GM19193 (cell line): ENCODE results near the gene MYO15A.

Experiments used
- POLR2A ChIP-seq: IDR thresholded peaks from 4 replicates; pipeline ENCODE4 v1.6.1; 2011; ENCODE audit not compliant: insufficient read depth, insufficient read length; ENCODE audit errors: extremely low read depth

Gene MYO15A

DNA sequence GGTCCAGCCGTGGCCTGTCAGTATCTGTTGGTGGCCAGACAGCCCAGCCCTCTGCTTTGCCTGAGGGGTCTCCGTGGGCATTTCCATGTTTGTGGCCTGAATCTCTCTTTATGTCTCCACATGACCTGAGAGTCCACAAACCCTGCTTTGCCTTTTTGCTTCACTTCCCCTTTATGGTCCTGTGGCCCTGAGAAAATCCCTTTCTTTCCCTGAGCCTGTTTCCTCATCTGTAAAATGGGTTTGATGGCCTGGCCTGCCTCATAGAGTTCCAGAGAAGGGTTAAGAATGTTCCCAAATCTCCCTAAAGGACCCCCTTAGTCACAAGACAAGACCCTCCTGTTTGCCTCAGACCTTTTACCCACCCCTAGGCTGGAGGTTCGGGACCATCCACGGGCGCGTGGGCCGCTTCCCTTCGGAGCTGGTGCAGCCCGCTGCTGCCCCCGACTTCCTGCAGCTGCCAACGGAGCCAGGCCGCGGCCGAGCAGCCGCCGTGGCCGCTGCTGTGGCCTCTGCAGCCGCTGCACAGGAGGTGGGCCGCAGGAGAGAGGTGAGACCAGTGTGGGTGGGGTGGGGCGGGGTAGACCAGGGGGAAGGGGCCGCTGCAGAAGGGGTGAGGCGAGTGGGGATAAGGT is 48.9 kb downstream of the MYO15A start:
- no peak for TF ChIP-seq POLR2A

DNA sequence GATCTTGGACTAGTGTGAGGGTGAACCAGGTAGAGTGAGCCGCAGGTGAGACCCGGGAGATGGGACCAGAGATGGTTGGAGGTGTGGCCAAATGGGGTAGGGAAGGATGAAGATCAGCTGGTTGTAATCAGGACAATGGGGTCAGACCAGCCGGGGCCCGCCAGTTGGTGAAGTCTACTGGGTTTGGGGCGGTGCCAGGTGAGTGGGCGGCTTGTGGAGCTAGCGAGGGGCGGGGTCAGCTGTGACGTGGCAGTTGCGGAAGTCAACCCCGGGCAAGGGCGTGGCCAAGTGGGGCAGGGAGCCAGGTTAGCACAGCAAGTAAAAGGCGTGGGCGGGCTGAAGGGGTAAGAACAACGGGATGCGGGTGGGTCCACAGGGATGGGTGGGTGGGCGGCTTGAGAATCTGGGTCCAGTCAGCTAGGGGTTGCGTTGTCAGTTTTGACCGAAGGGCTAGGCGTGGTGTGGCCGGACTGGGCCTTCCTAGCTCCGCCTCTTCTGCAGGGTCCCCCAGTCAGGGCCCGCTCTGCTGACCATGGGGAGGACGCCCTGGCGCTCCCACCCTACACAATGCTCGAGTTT is 49.6 kb downstream of the MYO15A start:
- peak; percentile 24 for TF ChIP-seq POLR2A

DNA sequence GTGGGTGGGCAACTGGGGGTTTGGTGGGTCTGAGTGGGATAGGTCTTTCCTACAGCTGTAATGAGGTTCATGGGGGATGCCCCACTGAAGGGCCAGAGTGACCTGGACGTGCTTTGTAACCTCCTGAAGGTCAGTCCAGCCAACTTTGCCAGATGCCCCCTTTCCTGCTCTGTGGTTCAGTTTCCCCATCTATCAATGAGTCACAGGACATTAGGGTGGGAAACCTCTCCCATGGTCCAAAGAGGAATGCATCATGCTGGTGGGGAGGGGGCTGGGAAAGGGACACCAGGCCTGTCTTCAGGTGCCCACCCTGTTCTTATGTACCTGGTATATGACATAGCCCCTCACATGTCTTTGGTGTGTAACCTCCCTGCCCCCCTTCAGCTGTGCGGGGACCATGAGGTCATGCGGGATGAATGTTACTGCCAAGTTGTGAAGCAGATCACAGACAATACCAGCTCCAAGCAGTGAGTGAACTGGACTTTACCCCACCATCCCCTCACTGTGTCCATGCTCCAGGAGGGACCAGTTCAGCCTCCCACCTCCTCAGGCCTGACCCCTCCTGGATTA is 51.1 kb downstream of the MYO15A start:
- TF ChIP-seq POLR2A = no peak

DNA sequence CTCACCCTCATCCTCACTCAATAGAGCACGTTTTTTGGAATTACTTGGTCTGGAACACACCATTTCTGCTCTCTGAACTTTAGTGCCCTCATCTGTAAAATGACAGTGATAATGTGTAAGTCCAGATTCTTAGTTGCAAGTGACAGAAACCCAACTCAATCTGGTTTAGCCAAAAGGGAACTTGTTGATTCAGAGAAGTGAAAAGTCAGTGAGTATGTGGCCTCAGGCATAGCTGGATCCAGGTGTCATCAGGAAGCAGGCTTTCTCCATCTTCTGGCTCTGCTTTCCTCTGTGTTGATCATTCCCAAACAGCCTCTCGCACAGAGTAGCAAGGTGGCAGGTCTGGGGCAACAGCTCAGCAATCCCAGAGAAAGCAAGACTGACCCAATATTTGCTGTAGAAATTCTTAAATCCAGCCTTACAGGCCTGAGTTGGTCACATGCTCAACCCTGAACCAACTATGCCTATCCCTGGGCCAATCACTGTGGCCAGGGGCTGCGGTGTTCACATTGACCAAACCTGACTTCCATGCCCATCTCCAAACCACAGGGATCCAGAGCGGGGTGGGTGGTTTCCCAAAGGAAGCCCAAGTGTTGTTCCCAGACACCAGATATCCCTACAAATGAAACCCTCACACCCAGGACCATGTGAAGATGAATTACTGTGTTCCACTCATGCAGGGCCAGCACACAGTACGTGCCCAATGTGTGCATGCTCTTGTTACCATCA is 51.7 kb downstream of the MYO15A start:
- TF ChIP-seq POLR2A = no peak

DNA sequence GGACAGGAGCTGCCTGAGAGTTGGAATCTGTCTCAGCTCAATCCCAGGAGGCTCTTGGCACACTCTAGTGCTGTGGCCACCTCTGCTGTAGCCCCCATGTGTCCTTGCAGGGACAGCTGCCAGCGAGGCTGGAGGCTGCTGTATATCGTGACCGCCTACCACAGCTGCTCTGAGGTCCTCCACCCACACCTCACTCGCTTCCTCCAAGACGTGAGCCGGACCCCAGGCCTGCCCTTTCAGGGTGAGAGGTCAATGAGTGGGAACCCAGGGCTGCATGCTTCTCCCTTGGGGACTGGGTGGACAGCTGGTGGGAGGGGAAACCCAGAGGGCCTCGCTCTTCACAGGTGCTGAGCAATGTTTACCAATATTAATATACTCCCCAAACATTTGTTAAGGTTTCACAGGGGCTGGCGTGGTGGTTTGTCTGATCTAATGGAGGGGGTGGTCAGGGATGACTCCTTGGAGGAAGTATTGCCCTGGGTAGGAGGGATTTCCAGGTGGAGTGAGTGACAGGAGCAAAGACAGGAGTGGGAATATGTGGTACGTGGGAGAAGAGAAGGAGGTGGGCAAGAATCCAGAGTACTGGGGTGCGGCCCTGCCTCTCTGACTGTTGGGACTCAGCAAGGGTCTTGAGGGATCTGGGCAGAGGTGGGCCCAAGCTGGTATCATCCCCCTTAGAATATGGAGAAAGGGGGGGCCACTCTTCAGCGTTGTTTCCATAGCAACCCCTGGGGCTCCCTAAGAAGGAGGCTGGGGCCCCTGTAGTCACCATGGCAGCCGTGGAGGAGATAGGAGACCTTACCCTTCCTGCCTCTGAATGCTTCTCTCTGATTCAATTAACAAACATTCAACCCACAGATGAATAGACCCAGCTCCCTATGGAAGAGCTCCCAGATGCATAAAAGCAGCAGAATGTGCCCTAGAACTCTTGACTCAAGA is 52.9 kb downstream of the MYO15A start:
- TF ChIP-seq POLR2A = no peak

DNA sequence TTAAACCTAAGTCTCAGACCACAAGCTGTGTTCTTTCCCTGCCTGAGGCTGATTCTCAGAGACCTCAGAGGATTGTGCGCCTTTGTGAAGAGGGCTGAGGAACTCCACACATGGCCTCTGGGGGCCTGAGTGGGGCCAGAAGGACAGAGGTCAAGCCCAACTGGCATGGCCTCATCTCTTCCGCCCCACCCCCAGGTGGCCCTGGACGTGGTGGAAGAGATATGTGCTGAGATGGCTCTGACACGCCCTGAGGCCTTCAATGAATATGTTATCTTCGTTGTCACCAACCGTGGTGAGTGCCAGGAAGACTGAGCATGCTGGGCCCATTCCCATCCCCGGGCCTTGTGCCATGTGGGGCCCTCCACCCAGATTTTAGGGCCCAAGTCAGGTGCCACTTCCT is 55.0 kb downstream of the MYO15A start:
- TF ChIP-seq POLR2A = no peak

DNA sequence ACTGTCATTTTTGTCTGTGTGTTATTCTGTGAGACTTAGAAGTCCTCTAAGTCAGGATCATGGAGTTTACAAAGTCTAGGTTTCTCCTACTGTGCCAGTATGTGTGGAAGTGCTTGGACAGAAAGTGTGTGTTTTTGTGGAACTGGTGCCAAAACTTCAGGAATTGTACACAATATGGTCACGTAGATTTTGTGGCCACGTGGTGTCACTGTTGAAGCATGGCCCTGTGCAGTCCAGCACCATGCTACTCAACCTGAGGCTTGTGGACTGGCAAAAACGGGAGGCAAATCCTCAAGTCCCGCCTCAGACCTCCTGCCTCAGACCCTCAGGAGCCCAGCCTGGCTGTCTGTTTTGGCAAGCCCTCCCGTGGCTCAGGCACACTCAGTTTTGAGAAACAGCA is 58.3 kb downstream of the MYO15A start:
- no peak for TF ChIP-seq POLR2A

DNA sequence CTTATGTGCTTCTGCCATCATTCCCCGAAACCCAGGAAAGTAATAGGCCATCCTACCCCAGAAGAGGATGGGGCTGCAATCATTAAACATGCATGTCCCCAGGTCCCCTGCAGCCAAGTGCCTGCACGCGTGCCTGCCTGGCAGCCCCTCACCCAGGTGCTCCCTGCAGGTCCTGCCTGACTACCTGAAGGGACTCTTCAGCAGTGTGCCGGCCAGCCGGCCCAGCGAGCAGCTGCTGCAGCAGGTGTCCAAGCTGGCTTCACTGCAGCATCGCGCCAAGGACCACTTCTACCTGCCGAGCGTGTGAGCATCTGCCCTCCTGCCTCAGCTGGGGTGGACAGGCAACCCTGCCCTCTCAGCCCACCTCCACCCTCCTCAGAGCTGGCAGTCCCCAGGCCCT is 58.9 kb downstream of the MYO15A start:
- no peak for TF ChIP-seq POLR2A

DNA sequence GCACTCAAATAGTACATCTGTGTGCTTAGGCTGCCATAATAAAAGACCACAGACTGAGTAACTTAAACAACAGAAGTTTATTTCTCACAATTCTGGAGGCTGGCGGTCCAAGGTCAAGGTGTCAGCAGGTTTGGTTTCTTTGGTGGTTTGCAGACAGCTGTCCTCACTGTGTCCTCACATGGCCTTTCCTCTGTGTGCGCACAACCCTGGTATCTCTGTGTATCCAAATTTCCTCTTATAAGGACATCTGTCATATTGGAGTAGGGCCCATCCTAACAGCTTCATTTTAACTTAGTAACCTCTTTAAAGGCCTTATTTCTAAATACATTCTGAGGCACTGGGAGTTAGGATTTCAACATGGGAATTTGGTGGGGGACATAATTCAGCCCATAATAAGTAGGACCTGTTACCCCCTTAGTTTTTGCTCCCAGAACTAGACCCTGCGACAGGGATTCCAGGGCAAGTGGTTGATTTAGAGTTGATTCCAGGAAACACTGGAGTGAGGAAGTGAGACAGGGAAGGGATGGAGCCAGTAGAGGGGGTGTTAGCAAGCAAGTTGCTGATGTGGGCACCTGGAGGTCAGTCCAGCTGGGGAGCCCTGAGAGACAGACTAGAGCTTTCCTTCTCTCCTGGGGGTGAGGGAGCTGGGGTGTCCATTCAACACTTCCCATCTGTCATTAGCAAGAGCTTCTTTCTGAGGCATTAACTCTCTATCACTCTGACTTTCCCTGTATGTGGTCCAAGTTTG is 64.1 kb downstream of the MYO15A start:
- no peak for TF ChIP-seq POLR2A

DNA sequence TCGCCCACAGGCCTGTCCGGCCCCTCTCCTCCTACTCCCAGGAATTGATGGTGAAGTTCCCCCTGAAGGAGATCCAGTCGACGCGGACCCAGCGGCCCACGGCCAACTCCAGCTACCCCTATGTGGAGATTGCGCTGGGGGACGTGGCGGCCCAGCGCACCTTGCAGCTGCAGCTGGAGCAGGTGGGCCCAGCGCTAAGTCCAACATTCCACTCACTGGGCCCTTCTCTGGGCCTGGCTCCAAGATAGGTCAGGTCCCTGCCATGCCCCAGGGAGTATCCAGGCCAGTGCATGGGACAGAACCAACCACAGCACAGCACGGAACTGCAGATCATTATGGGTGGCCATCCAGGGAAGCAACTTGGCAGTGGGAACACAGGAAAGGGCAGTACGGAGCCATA is 65.2 kb downstream of the MYO15A start:
- no peak for TF ChIP-seq POLR2A

DNA sequence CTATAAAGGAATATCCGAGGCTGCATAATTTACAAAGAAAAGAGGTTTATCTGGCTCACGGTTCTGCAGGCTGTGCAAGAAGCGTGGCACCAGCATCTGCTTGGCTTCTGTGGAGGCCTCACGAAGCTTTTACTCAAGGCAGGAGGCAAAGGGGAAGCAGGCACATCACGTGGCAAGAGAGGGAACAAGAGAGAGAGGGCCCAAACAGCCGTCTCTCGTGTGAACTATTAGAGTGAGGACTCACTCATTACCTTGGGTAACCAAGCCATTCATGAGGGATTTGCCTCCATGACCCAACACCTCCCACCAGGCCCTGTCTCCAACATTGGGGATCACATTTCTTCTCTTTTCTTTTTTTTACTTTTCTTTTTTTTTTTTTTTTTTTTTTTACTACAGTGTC is 67.6 kb downstream of the MYO15A start:
- no peak for TF ChIP-seq POLR2A

DNA sequence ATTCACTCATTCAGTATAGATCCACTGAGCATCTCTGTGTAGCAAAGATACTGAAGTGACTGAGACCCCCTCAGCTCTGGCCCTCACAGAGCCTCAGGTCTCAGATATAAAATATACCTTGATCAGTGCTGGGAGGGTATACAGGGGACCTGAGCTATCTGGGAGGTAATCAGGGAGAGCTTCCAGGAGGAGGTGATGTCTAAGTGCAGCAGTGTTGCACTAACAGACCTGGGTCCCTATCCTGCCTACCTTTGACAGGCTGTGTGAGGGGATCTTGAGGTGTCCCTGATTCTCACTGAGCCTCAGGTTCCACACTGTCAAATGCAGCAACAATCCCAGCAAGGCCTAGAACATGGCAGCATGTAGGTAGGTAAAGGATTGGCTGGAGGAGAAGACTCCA is 68.6 kb downstream of the MYO15A start:
- no peak for TF ChIP-seq POLR2A

DNA sequence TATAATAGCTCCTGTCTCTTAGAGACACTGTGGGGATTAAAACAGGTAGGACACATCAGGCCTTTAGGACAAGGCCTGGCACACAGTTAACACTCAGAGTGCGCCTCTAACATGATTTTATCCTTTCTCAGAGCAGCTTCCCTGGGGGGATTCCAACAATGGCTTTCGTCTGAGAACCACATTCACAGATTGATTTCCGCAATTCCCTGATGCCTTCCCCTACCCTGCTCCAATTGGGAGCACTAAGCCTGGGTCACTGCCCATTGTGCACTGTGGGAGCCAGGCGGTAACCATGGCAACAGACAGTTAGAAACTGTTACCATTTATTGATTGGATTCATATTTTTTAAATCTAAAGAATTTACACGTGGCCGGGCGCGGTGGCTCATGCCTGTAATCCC is 69.2 kb downstream of the MYO15A start:
- TF ChIP-seq POLR2A = no peak

DNA sequence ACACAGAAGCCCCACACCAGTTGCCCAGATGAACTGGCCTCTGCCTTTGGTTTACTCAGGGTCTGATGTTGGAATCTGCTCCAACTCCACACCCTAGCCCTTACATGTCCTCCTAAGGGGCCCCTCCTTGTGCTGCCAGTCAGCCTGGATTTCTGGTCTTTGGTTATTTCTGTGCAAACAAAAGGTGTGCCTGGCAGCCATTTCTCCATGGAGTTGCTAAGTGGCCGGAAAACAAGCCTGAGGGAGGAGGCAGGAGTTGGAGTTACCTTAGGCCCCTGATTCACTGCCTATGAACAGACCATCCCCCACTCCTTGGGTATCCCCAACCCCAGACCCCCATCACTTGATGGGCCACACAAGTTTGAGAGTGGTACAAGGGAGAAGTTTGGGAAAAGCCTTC is 70.6 kb downstream of the MYO15A start:
- no peak for TF ChIP-seq POLR2A
